Cardiac muscle cell (in vitro differentiated cells and primary cell): Measurements from ENCODE around the gene TRIM32. TPM values are rescaled to one million over a fixed set of nuclear protein-coding genes. Genes with fewer than 3 reads are reported as not detected.
"Not testable (repeated sequence)": the region's sequence is repeated elsewhere in the genome, so short reads cannot be mapped to it uniquely, and the experiment has no call there.

Source experiments
- DNase-seq, 2 donors: peaks; one replicate each; pipeline versions ENCODE4 v3.0.0 to v3.0.0-alpha.2; 2010 to 2017; ENCODE audit warnings: low read depth in 1 of 2, low spot score in 1 of 2
- H3K27ac ChIP-seq: fragments of 200-600 bp; sonication (generic); 2 replicates; pipeline ENCODE4 v1.5.1; 2016
- H3K27me3 ChIP-seq: fragments of 200-600 bp; sonication (generic); 2 replicates; pipeline ENCODE4 v1.6.0; 2016; ENCODE audit warnings: control low read depth
- H3K36me3 ChIP-seq: fragments of 200-600 bp; sonication (generic); 2 replicates; pipeline ENCODE4 v1.5.1; 2016; ENCODE audit warnings: control low read depth
- H3K4me1 ChIP-seq: fragments of 200-600 bp; sonication (generic); 2 replicates; pipeline ENCODE4 v1.8.1; 2017; ENCODE audit warnings: low read depth, mild to moderate bottlenecking, mixed run types
- H3K4me3 ChIP-seq: fragments of 200-600 bp; sonication (generic); 2 replicates; pipeline ENCODE4 v1.5.1; 2016; ENCODE audit warnings: mild to moderate bottlenecking
- H3K9me3 ChIP-seq: fragments of 200-600 bp; sonication (generic); 2 replicates; pipeline ENCODE4 v1.5.1; 2017; ENCODE audit warnings: low read depth, mild to moderate bottlenecking, control low read depth
- CTCF ChIP-seq: IDR thresholded peaks from 2 replicates; pipeline ENCODE4 v1.5.1; 2012; ENCODE audit warnings: low read depth, mild to moderate bottlenecking, low read length
- polyA plus RNA-seq: library from polyadenylated mRNA; unstranded; fragments of >200 nt; fragmentation: Nextera tagmentation; extraction: Ambion mirVana; gene quantifications from 2 replicates; pipeline ENCODE4 v1.2.1, GENCODE V29; 2016
- total RNA-seq: library from RNA; depleted of rRNA; stranded (reverse); fragments of >200 nt; gene quantifications from 2 replicates; pipeline ENCODE4 v1.2.3, GENCODE V29; 2016

The TRIM32 gene
- total and polyA plus RNA-seq, 2 experiments from 2014 or later, result 13.9 to 15.0 TPM

DNA sequence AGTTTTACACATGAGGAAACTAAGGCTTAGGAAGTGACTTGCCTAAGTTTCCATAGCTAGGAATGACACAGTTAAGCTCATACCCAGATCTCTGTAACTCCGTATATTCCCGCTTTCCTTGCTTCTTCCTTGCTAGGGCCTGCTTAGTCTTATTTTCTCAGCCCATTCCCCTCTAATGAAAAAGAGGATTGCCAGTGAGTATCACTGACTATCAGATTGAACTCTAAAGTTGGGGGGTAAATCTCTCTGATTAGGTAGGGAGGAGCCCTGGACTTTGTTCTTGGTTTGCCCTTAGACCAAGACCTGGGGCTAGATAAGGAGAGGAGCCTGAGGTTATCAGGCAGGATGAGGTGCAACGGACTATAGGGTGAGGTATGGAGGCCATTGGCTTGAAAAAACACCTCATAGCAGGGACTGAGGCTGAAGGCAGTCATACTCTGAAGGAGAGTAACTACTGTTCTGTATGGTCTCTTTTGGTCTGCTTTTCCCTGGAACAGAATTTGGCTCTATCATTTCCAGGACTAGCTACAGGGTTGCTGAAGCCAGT lies 2.5 kb downstream of the TRIM32 start:
- Histone ChIP-seq H3K27ac (no peak overlapping the region), H3K27me3 (no peaks in the 10 kb centered on the region), H3K4me1 (peaks cover 3% of the 10 kb centered on the region), H3K9me3 (no peaks in the 10 kb centered on the region), H3K36me3 (no peaks in the 10 kb centered on the region), H3K4me3 (no peak overlapping the region)
- TF ChIP-seq CTCF, result no peak
- no peak for DNase-seq

DNA sequence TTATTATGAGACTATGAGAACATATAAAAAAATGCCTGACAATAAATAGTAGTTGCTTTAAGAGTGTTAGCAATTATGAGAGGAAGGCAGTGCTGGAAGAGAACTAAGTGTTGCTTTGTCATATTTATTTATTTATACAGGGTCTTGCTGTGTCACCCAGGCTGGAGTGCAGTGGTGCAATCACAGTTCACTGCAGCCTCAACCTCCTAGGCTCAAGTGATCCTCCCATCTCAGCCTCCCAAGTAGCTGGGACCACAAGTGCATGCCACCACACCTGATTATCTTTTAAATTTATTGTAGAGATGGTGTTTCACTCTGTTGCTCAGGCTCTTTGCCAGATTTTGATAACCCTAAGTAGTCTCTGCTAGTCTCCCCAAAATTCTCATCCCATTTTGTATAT lies 3.7 kb downstream of the TRIM32 start:
- H3K4me1 ChIP-seq, H3K9me3 ChIP-seq, H3K4me3 ChIP-seq: not testable (repeated sequence)

DNA sequence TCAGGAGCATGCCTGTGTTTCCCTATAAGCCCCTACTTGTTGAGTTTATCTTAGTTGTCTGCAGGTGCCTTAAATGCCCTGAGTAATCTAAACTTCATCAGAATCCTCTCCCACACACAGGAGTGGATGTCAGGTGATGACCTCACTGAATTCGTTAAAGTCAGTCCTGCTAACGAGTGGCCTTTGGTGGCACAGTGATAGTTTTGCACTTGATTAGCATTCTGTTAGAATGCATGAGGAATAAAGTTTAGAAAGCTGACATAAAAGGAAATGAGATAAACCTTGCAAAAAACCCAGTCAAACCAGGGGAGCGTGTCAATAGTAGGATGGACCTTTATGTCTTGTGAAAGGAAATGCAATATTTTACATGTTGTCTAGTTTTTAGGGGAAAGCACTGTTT lies 4.5 kb downstream of the TRIM32 start:
- TF ChIP-seq CTCF, result no peak

More for the DNA sequence above, 3.7 kb downstream of the TRIM32 start:
- H3K27ac ChIP-seq, H3K27me3 ChIP-seq, DNase-seq, H3K36me3 ChIP-seq: not testable (repeated sequence)

GRCh38 chr9:116692616-116693015 lies 5.5 kb downstream of the TRIM32 start:
- Histone ChIP-seq H3K4me1 (peaks cover 8% of the 10 kb centered on the region), H3K36me3 (peaks cover under 1% of the 10 kb centered on the region), H3K4me3 (no peak overlapping the region), H3K9me3 (no peaks in the 10 kb centered on the region), H3K27me3 (no peaks in the 10 kb centered on the region), H3K27ac (no peak overlapping the region)
- no peak for TF ChIP-seq CTCF
- DNase-seq, result no peak

More for the DNA sequence above, 4.5 kb downstream of the TRIM32 start:
- no peak overlapping the region for H3K4me3 ChIP-seq
- H3K27ac ChIP-seq, result no peak overlapping the region
- H3K9me3 ChIP-seq, result no peaks in the 10 kb centered on the region
- DNase-seq, result no peak
- no peaks in the 10 kb centered on the region for H3K36me3 ChIP-seq
- peaks cover 10% of the 10 kb centered on the region for H3K4me1 ChIP-seq
- H3K27me3 ChIP-seq, result no peaks in the 10 kb centered on the region

DNA sequence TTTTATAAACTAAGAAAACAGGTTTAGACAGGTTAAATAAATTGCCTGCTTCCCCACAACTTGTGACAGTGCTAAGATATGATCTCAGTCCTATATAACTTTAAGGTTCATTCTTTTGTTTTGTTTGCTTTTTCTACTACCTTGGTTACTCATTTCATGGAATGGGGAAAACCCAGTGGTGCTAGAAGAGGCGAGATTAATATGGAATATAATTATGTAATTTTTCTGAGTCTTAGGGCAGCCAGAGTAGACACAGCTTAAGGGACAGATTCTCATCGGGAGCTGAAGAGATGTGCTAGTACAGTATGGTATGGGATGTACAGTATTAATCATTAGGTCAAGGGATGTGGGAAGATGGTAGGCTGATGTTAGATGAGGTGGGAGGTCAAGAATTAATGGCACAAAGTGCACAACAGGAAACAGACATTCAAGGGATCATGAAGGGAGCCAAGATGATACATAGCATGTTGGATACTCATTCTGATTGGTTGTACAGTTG lies 6.2 kb downstream of the TRIM32 start:
- TF ChIP-seq CTCF, result no peak
- no peaks in the 10 kb centered on the region for H3K27me3 ChIP-seq
- peak in 1 of 2 donors; percentile 16 for DNase-seq
- H3K4me1 ChIP-seq, result peaks cover 8% of the 10 kb centered on the region
- H3K27ac ChIP-seq, result no peak overlapping the region
- H3K36me3 ChIP-seq, result peaks cover 7% of the 10 kb centered on the region
- H3K4me3 ChIP-seq, result no peak overlapping the region
- H3K9me3 ChIP-seq, result no peaks in the 10 kb centered on the region

- Histone ChIP-seq H3K27ac (no peak overlapping the region), H3K4me3 (no peak overlapping the region), H3K36me3 (peaks cover 18% of the 10 kb centered on the region)
Observed at GRCh38 chr9:116694785-116695291, 7.7 kb downstream of the TRIM32 start.

More at GRCh38 chr9:116694785-116695291, 7.7 kb downstream of the TRIM32 start:
- DNase-seq, result no peak
- Histone ChIP-seq H3K9me3 (no peaks in the 10 kb centered on the region), H3K27me3 (no peaks in the 10 kb centered on the region), H3K4me1 (peaks cover 8% of the 10 kb centered on the region)
- no peak for TF ChIP-seq CTCF
